ENCODE data around the gene NPAS2. TPM values are rescaled to one million over a fixed set of nuclear protein-coding genes. Genes with fewer than 3 reads are reported as not detected.
A peak's percentile ranks its signal among the peaks of the same experiment; 100 is the strongest.

The NPAS2 gene
- total and polyA plus RNA-seq, 2 of the 8 experiments (the other 6 are each of a cell fraction or from before 2014, with no cell fraction given): 1.8 to 1.9 TPM

- Histone ChIP-seq H4K20me1 (replicated peaks in 1 of 2; ENCODE audit: control insufficient read depth in 1 of 2, insufficient read depth in 2 of 2, low read length in 2 of 2) (peaks cover 0 to 4% of the 10 kb centered on the region in 2 experiments), H4K91ac (replicated peaks; ENCODE audit: insufficient read length, low read length) (no peak overlapping the region), H2BK5ac (ENCODE audit: low read depth, low read length) (no peak overlapping the region), H2AK5ac (ENCODE audit: low read depth, low read length) (no peak overlapping the region), H3K4me2 (ENCODE audit: insufficient read depth in 1 of 2, low read depth in 2 of 2, low read length in 2 of 2) (no peak overlapping the region; a peak in 1 of 4 replicates), H3K36me3 (ENCODE audit: control insufficient read depth in 2 of 4, insufficient read depth in 4 of 4, low read length in 3 of 4) (peaks cover 0 to 30% (median 5%) of the 10 kb centered on the region in 4 experiments; a peak in 5 of 8 replicates), H3K4ac (replicated peaks; ENCODE audit: insufficient read length, low read depth, low read length) (peak overlapping the region; percentile 22), H3K27ac (ENCODE audit: low read depth, low read length) (no peak overlapping the region), H2BK120ac (replicated peaks; ENCODE audit: low read depth, low read length) (no peak overlapping the region), H2AFZ (ENCODE audit: low read length) (no peak overlapping the region), H2BK12ac (ENCODE audit: low read depth, low read length) (no peak overlapping the region), H3K4me3 (ENCODE audit: extremely low read depth in 1 of 4, insufficient read depth in 2 of 4, low read depth in 3 of 4, low read length in 4 of 4) (no peak overlapping the region), H3K9ac (replicated peaks in 1 of 4; ENCODE audit: extremely low read depth in 1 of 4, low read depth in 3 of 4, low read length in 3 of 4) (no peak overlapping the region), H3K79me2 (ENCODE audit: control insufficient read depth in 1 of 2, insufficient read depth in 2 of 2, low read length in 2 of 2) (no peaks in the 10 kb centered on the region), H3K9me3 (ENCODE audit: insufficient read depth in 2 of 2, low read depth in 1 of 2, low read length in 1 of 2) (no peaks in the 10 kb centered on the region), H3K56ac (replicated peaks; ENCODE audit: insufficient read length, low read depth, low read length) (no peak overlapping the region), H4K8ac (ENCODE audit: extremely low read depth, insufficient read depth, low read length) (no peak overlapping the region), H3K4me1 (replicated peaks in 1 of 4; ENCODE audit: control insufficient read depth in 3 of 4, insufficient read depth in 4 of 4, low read length in 3 of 4) (peaks cover 2 to 9% (median 5%) of the 10 kb centered on the region in 4 experiments; a peak in 5 of 7 replicates), H3K23me2 (ENCODE audit: low read depth, low read length) (no peaks in the 10 kb centered on the region), H2BK15ac (ENCODE audit: low read length) (no peak overlapping the region), H2BK20ac (ENCODE audit: low read length) (no peak overlapping the region), H3K27me3 (replicated peaks in 1 of 4; ENCODE audit: control insufficient read depth in 3 of 4, extremely low read depth in 1 of 4, insufficient read depth in 3 of 4, low read length in 3 of 4) (no peaks in the 10 kb centered on the region), H3K18ac (ENCODE audit: extremely low read depth, low read length) (no peak overlapping the region; the same call in 1 of the 2 replicates), H3K14ac (ENCODE audit: insufficient read length) (no peak overlapping the region), H3K79me1 (ENCODE audit: low read depth, low read length) (no peaks in the 10 kb centered on the region), H4K5ac (ENCODE audit: insufficient read length, low read depth, low read length) (no peak overlapping the region), H3K23ac (ENCODE audit: insufficient read length) (no peak overlapping the region)
- DNase-seq (ENCODE audit: low read depth in 1 of 2, low spot score in 2 of 2) (no peak), FAIRE-seq (no peak)
- ChIA-PET CTCF (ENCODE audit: partially characterized antibody) (interaction anchor here (0.6 to 3.9 kb wide), 9 partner anchors 11 to 317 kb away, joined by 3 to 37 read pairs (median 3); partner anchors contain the start of gene TBC1D8), POLR2A (ENCODE audit: partially characterized antibody) (interaction anchor here (1.2 to 4.1 kb wide), 2 partner anchors 22 to 107 kb away, joined by 3 to 29 read pairs; partner anchors contain the start of gene RPL31)
- 88% methylated on average over 6 of the region's 6 CpGs; no CpG with 5 or more reads in 1 of the 2 experiments for WGBS, 2 experiments (ENCODE audit: extremely low coverage in 1 of 2, insufficient coverage in 1 of 2, insufficient read length in 1 of 2, insufficient replicate concordance in 2 of 2, low coverage in 1 of 2, low lambda C conversion rate in 2 of 2, missing lambda C conversion rate in 1 of 2)
- no peak for TF ChIP-seq JUND (IDR thresholded peaks at IDR 0.05; ENCODE audit: low read length)
- TF ChIP-seq NANOG (IDR thresholded peaks at IDR 0.05; ENCODE audit: insufficient read depth, low read depth, low read length, poor library complexity, severe bottlenecking): no peak
- no peak for TF ChIP-seq ATF3 (IDR thresholded peaks at IDR 0.05; ENCODE audit: insufficient read depth, low read depth, low read length)
- TF ChIP-seq MAX (IDR thresholded peaks at IDR 0.05): no peak
- no peak for TF ChIP-seq SRF (IDR thresholded peaks at IDR 0.05; ENCODE audit: low read depth, low read length)
- no peak for TF ChIP-seq RXRA (IDR thresholded peaks at IDR 0.05; ENCODE audit: insufficient read depth, low read depth, low read length)
- no peak for TF ChIP-seq POLR2AphosphoS5 (IDR thresholded peaks at IDR 0.05; ENCODE audit: low read depth, low read length)
- TF ChIP-seq HDAC6 (IDR thresholded peaks at IDR 0.05; ENCODE audit: low read depth, low read length): no peak
- no peak for TF ChIP-seq CBX5 (IDR thresholded peaks at IDR 0.05; ENCODE audit: low read depth, low read length)
- TF ChIP-seq BACH1 (IDR thresholded peaks at IDR 0.05; ENCODE audit: low read length): no peak
- no peak for TF ChIP-seq SIRT6 (IDR thresholded peaks at IDR 0.05; ENCODE audit: low read length)
Observed at GRCh38 chr2:101025561-101025960, 205.6 kb downstream of the NPAS2 start.

All from H1 (cell line).